Mesenchymal stem cell (in vitro differentiated cells and primary cell): Measurements from ENCODE around the gene GSPT1.
"Not testable (repeated sequence)": the region's sequence is repeated elsewhere in the genome, so short reads cannot be mapped to it uniquely, and the experiment has no call there.

Source experiments
- DNase-seq: peaks from one replicate; pipeline ENCODE4 v3.0.0-alpha.2; 2013
- H2AFZ ChIP-seq: one replicate; pipeline ENCODE4 v1.6.1; 2013; ENCODE audit warnings: low read depth, mild to moderate bottlenecking, control low read depth, inconsistent platforms, low read length, moderate library complexity
- H2AK5ac ChIP-seq: 2 replicates; pipeline ENCODE4 v1.6.1; 2013; ENCODE audit warnings: low read length, moderate library complexity, mild to moderate bottlenecking, inconsistent platforms; ENCODE audit not compliant: severe bottlenecking
- H2BK120ac ChIP-seq: one replicate; pipeline ENCODE4 v1.6.1; 2013; ENCODE audit warnings: low read depth, mild to moderate bottlenecking, inconsistent platforms, low read length, moderate library complexity
- H2BK12ac ChIP-seq, 2 experiments: one replicate each; pipeline ENCODE4 v1.6.1; 2013; ENCODE audit warnings: inconsistent platforms in 2 of 2, low read length in 2 of 2, mild to moderate bottlenecking in 2 of 2, moderate library complexity in 2 of 2, control low read depth in 1 of 2
- H2BK15ac ChIP-seq: one replicate; pipeline ENCODE4 v1.6.1; 2013; ENCODE audit warnings: mild to moderate bottlenecking, low read depth, inconsistent platforms; ENCODE audit not compliant: poor library complexity, severe bottlenecking
- H2BK5ac ChIP-seq: 2 replicates; pipeline ENCODE4 v1.6.1; 2013; ENCODE audit warnings: low read depth, mild to moderate bottlenecking, low read length, control low read depth, inconsistent platforms; ENCODE audit not compliant: poor library complexity, severe bottlenecking
- H3K14ac ChIP-seq, 2 experiments: one replicate each; pipeline ENCODE4 v1.6.1; 2013; ENCODE audit warnings: inconsistent platforms in 2 of 2, low read length in 2 of 2, control low read depth in 1 of 2, mild to moderate bottlenecking in 1 of 2, moderate library complexity in 1 of 2
- H3K18ac ChIP-seq, 2 experiments: one replicate each; pipeline ENCODE4 v1.6.1; 2013; ENCODE audit warnings: inconsistent platforms in 2 of 2, low read length in 2 of 2, control low read depth in 1 of 2, low read depth in 1 of 2, mild to moderate bottlenecking in 1 of 2
- H3K23ac ChIP-seq, 2 experiments: one replicate each; pipeline ENCODE4 v1.6.1; 2013; ENCODE audit warnings: inconsistent platforms in 2 of 2, low read length in 2 of 2, mild to moderate bottlenecking in 2 of 2, moderate library complexity in 2 of 2, control low read depth in 1 of 2
- H3K27ac ChIP-seq: 2 replicates; pipeline ENCODE4 v1.5.1; 2013; ENCODE audit warnings: mild to moderate bottlenecking, moderate library complexity, low read length, control low read depth, inconsistent platforms; ENCODE audit not compliant: poor library complexity, severe bottlenecking
- H3K27me3 ChIP-seq, 2 experiments: 2 replicates each; pipeline versions ENCODE4 v1.6.1 to v1.7.0; 2013; ENCODE audit warnings: low read length in 2 of 2, mild to moderate bottlenecking in 2 of 2, moderate library complexity in 2 of 2, control low read depth in 1 of 2, inconsistent platforms in 1 of 2; ENCODE audit not compliant: control insufficient read depth in 1 of 2, insufficient read depth in 1 of 2
- H3K36me3 ChIP-seq, 2 experiments: 2 replicates each; pipeline versions ENCODE4 v1.6.1 to v1.7.0; 2013; ENCODE audit warnings: low read length in 2 of 2, control low read depth in 1 of 2, inconsistent platforms in 1 of 2, low read depth in 1 of 2, mild to moderate bottlenecking in 1 of 2; ENCODE audit not compliant: insufficient read depth in 2 of 2, control insufficient read depth in 1 of 2
- H3K4ac ChIP-seq, 2 experiments: one replicate each; pipeline ENCODE4 v1.6.1; 2013; ENCODE audit warnings: inconsistent platforms in 2 of 2, low read length in 2 of 2, mild to moderate bottlenecking in 2 of 2, moderate library complexity in 2 of 2, control low read depth in 1 of 2, low read depth in 1 of 2
- H3K4me1 ChIP-seq: 2 replicates; pipeline ENCODE4 v1.6.1; 2013; ENCODE audit warnings: low read depth, low read length, control low read depth; ENCODE audit not compliant: control insufficient read depth, insufficient read depth
- H3K4me2 ChIP-seq: 2 replicates; pipeline ENCODE4 v1.6.1; 2013; ENCODE audit warnings: low read length, mild to moderate bottlenecking, inconsistent platforms; ENCODE audit not compliant: poor library complexity, severe bottlenecking
- H3K4me3 ChIP-seq, 2 experiments: 2 replicates each; pipeline versions ENCODE4 v1.5.1 to v1.7.0; 2013; ENCODE audit warnings: low read length in 2 of 2, mild to moderate bottlenecking in 2 of 2, control low read depth in 1 of 2, low read depth in 1 of 2; ENCODE audit not compliant: insufficient read depth in 1 of 2
- H3K79me1 ChIP-seq: replicated peaks from 2 replicates; pipeline ENCODE4 v1.6.1; 2013; ENCODE audit warnings: mild to moderate bottlenecking, control low read depth, low read length, inconsistent platforms; ENCODE audit not compliant: poor library complexity, severe bottlenecking
- H3K9ac ChIP-seq: 2 replicates; pipeline ENCODE4 v1.7.0; 2013; ENCODE audit warnings: mild to moderate bottlenecking, low read length, moderate library complexity
- H3K9me3 ChIP-seq: 2 replicates; pipeline ENCODE4 v1.7.0; 2013; ENCODE audit warnings: mild to moderate bottlenecking, low read length; ENCODE audit not compliant: control insufficient read depth
- H4K8ac ChIP-seq: one replicate; pipeline ENCODE4 v1.6.1; 2013; ENCODE audit warnings: inconsistent platforms, mild to moderate bottlenecking, low read length, moderate library complexity
- H4K91ac ChIP-seq: one replicate; pipeline ENCODE4 v1.6.1; 2013; ENCODE audit warnings: mild to moderate bottlenecking, low read length, inconsistent platforms
- WGBS: methylation state at CpG from one replicate; pipeline ENCODE4 v1.1.7; 2013; ENCODE audit warnings: mixed read lengths; 5-methylcytosine and 5-hydroxymethylcytosine counted together

Gene GSPT1

DNA sequence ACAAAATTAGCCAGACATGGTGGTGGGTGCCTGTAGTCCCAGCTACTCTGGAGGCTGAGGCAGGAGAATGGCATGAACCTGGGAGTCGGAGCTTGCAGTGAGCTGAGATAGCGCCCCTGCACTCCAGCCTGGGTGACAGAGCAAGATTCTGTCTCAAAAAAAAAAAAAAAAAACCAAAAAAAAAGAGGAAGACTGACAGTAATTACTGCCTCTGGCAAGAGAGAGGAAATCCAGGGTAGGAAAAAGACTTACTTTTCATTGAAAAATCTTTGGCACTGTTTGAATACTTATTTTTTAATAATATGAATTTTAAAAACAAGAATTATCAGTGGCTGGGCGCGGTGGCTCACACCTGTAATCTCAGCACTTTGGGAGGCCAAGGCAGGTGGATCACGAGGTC is 46.7 kb upstream of the GSPT1 start:
- H3K4me3 ChIP-seq, H2AK5ac ChIP-seq, H3K14ac ChIP-seq, H2AFZ ChIP-seq, H3K4ac ChIP-seq, H3K9ac ChIP-seq, H3K4me1 ChIP-seq, H3K9me3 ChIP-seq, H3K79me1 ChIP-seq, H2BK12ac ChIP-seq, H2BK15ac ChIP-seq, H3K27ac ChIP-seq, H3K23ac ChIP-seq, H2BK120ac ChIP-seq, H3K4me2 ChIP-seq, H4K91ac ChIP-seq, H3K27me3 ChIP-seq, H2BK5ac ChIP-seq, H3K36me3 ChIP-seq, H4K8ac ChIP-seq, H3K18ac ChIP-seq, DNase-seq: not testable (repeated sequence)
- WGBS, result 91% methylated on average over 4 of the region's 5 CpGs

DNA sequence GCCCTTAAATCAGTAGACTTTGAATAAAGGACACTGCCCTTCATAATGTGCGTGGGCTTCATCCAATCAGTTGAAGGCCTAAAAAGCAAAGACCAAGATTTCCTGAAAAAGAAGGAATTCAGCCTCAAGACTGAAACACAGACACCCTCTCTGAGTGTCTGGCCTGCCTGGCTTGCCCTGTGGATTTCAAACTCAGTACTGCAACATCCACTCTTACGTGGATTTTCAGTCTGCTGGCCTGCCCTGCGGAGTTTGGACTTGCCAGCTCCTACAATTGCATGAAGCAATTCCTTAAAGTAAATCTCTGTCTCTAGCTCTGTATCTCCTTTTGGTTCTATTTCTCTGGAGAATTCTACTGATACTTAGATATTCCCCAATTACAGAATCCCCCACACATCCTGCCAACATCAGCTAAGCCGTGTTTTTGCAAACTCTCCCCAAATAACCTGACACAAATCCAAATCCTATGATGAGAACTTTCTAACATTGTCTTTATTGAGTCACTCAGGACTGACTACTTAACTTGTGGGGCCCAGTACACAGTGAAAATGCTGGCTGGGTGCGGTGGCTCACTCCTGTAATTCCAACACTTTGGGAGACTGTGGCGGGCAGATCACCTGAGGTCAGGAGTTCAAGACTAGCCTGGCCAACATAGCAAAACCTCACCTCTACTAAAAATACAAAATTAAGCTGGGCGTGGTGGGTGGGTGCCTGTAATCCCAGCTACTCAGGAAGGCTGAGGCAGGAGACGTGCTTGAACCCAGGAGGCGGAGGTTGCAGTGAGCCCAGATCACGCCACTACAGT is 42.0 kb upstream of the GSPT1 start:
- H2BK12ac ChIP-seq, result no peak overlapping the region
- 93% methylated on average over 10 of the region's 10 CpGs for WGBS
- no peaks in the 10 kb centered on the region for H3K27me3 ChIP-seq
- H3K4me2 ChIP-seq, result no peak overlapping the region
- H3K27ac ChIP-seq, result no peak overlapping the region
- no peak overlapping the region for H2AFZ ChIP-seq
- no peaks in the 10 kb centered on the region for H3K9me3 ChIP-seq
- no peak overlapping the region for H2BK120ac ChIP-seq
- H2AK5ac ChIP-seq, result peak overlapping the region; percentile 8
- no peaks in the 10 kb centered on the region for H3K79me1 ChIP-seq
- no peak overlapping the region for H4K8ac ChIP-seq
- no peak overlapping the region for H2BK15ac ChIP-seq
- H3K4me1 ChIP-seq, result peaks cover 14% of the 10 kb centered on the region
- H2BK5ac ChIP-seq, result no peak overlapping the region
- no peaks in the 10 kb centered on the region for H3K36me3 ChIP-seq
- H3K14ac ChIP-seq, result no peak overlapping the region
- no peak overlapping the region for H3K18ac ChIP-seq
- no peak for DNase-seq
- no peak overlapping the region for H3K4me3 ChIP-seq
- H3K4ac ChIP-seq, result no peak overlapping the region
- H4K91ac ChIP-seq, result no peak overlapping the region
- peak overlapping the region; percentile 61 for H3K9ac ChIP-seq
- no peak overlapping the region for H3K23ac ChIP-seq

DNA sequence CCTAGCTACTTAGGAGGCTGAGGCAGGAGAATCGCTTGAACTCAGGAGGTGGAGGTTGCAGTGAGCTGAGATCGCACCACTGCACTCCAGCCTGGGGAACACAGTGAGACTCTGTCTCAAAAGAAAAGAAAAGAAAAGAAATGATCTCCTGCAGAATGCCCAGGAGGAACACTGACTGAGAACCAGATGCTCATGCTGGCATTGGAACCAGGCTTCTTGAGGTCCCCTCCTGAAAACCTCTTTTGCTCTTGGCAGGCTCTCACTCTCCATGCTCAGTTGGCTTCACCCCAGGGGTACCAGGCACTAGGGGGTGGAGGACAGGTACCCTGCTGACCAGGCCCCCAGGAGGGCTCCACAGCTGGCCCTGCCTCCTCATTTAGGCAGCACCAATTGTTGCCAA is 40.8 kb upstream of the GSPT1 start:
- no peak overlapping the region for H3K4ac ChIP-seq
- H4K8ac ChIP-seq, result no peak overlapping the region
- H3K14ac ChIP-seq, result no peak overlapping the region
- H3K27me3 ChIP-seq, result no peaks in the 10 kb centered on the region
- no peak overlapping the region for H2BK15ac ChIP-seq
- peak overlapping the region; percentile 64 for H2BK120ac ChIP-seq
- H2BK12ac ChIP-seq, result no peak overlapping the region
- peaks cover 14% of the 10 kb centered on the region for H3K4me1 ChIP-seq
- no peak overlapping the region for H4K91ac ChIP-seq
- no peak overlapping the region for H2AFZ ChIP-seq
- H3K79me1 ChIP-seq, result no peaks in the 10 kb centered on the region
- H2BK5ac ChIP-seq, result no peak overlapping the region
- no peak overlapping the region for H3K27ac ChIP-seq
- no peak overlapping the region for H3K23ac ChIP-seq
- peak overlapping the region; percentile 53 for H2AK5ac ChIP-seq
- DNase-seq, result no peak
- H3K9ac ChIP-seq, result no peak overlapping the region
- no peak overlapping the region for H3K4me3 ChIP-seq
- H3K4me2 ChIP-seq, result no peak overlapping the region
- no peak overlapping the region for H3K18ac ChIP-seq
- no peaks in the 10 kb centered on the region for H3K36me3 ChIP-seq
- no peaks in the 10 kb centered on the region for H3K9me3 ChIP-seq
- WGBS, result 96% methylated on average over 2 of the region's 2 CpGs

DNA sequence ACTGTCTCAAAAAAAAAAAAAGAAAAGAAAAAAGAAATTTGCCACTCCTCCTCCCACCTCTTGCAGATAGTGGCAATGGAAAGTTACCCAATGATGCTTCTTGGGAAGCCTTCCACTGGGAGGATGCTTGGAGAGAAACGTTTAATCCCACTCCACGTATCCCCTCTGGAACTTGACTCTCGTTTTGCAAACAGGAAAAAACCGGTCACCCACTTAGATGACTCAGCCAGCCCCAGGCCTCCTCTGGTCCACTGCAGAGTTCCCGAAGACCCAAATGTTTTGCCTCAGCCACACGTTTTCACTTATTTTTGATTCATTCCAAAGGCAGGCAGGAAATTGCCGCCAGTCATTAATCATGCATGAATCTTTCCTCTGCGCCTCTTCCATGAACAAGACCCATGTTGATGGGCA is 40.0 kb upstream of the GSPT1 start:
- WGBS, result 3% methylated on average over 8 of the region's 8 CpGs

More for the DNA sequence above, 40.0 kb upstream of the GSPT1 start:
- Histone ChIP-seq H2AK5ac (no peak overlapping the region), H3K4ac (no peak overlapping the region), H3K27me3 (no peaks in the 10 kb centered on the region), H3K18ac (peak overlapping the region in 1 of 2 experiments; percentile 25), H3K9ac (peak overlapping the region; percentile 47), H2BK120ac (no peak overlapping the region), H3K23ac (peak overlapping the region in 1 of 2 experiments; percentile 46), H3K4me1 (peaks cover 14% of the 10 kb centered on the region), H2BK12ac (peak overlapping the region; percentile 23 to 29), H3K27ac (peak overlapping the region; percentile 24), H3K4me3 (peak overlapping the region in 1 of 2 experiments; percentile 12), H2BK5ac (no peak overlapping the region), H3K79me1 (no peaks in the 10 kb centered on the region), H3K9me3 (no peaks in the 10 kb centered on the region), H4K91ac (no peak overlapping the region), H2AFZ (no peak overlapping the region), H2BK15ac (no peak overlapping the region), H3K4me2 (peak overlapping the region; percentile 10), H3K36me3 (no peaks in the 10 kb centered on the region), H4K8ac (peak overlapping the region; percentile 52), H3K14ac (no peak overlapping the region)
- peak; percentile 97 for DNase-seq
